ENCODE data around the gene FAM135A.
"Not testable (repeated sequence)": the region's sequence is repeated elsewhere in the genome, so short reads cannot be mapped to it uniquely, and the experiment has no call there.

FAM135A gene

DNA sequence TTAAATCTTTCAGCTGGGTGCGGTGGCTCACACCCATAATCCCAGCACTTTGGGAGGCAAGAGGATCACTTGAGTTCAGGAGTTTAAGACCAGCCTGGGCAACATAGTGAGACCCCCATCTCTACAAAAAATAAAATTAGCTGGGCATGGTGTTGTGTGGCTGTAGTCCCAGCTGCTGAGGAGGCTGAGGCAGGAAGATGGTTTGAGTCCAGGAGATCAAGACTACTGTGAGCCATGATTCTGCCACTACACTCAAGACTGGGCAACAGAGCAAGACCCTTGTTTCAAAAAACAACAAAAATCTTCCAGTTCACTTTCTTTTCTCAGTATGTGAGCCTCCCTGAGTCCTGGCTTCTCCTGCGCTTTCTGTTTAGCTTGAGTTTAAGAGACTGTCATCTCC, 161.3 kb downstream of the FAM135A start:
- Histone ChIP-seq H3K4me3 (ENCODE audit: low read length) (no peak overlapping the region), H3K9me3 (ENCODE audit: control insufficient read depth, insufficient read depth, low read length) (no peaks in the 10 kb centered on the region), H3K4me1 (ENCODE audit: control insufficient read depth, insufficient read depth, low read length) (0 out of 2 replicates have a peak, but pooled peaks cover 1% of the 10 kb centered on the region), H3K27me3 (ENCODE audit: control insufficient read depth, insufficient read depth, low read length) (no peaks in the 10 kb centered on the region), H3K27ac (ENCODE audit: low read length) (no peak overlapping the region), H3K36me3 (ENCODE audit: control insufficient read depth, insufficient read depth, low read length) (no peaks in the 10 kb centered on the region)
- no CpG with 5 or more reads among the region's 2 CpGs for WGBS (ENCODE audit: insufficient coverage, insufficient read length)
- DNase-seq (ENCODE audit: low read depth, low spot score) = no peak

- no CpG with 5 or more reads among the region's 7 CpGs for WGBS (ENCODE audit: insufficient coverage, insufficient read length)
- DNase-seq (ENCODE audit: low read depth, low spot score) = no peak
- 0 out of 2 replicates have a peak, but pooled peaks cover 1% of the 10 kb centered on the region for H3K4me1 ChIP-seq (ENCODE audit: control insufficient read depth, insufficient read depth, low read length)
Observed at GRCh38 chr6:70575899-70576495, 162.7 kb downstream of the FAM135A start.

GRCh38 chr6:70586114-70586513, 172.8 kb downstream of the FAM135A start:
- H3K27me3 ChIP-seq (ENCODE audit: control insufficient read depth, insufficient read depth, low read length) = no peaks in the 10 kb centered on the region
- H3K9me3 ChIP-seq (ENCODE audit: control insufficient read depth, insufficient read depth, low read length) = no peaks in the 10 kb centered on the region
- H3K4me3 ChIP-seq (ENCODE audit: low read length) = no peak overlapping the region
- WGBS (ENCODE audit: insufficient coverage, insufficient read length) = no CpG with 5 or more reads among the region's 1 CpG
- peaks cover 2% of the 10 kb centered on the region; the same call in 1 of the 2 replicates for H3K36me3 ChIP-seq (ENCODE audit: control insufficient read depth, insufficient read depth, low read length)
- H3K4me1 ChIP-seq (ENCODE audit: control insufficient read depth, insufficient read depth, low read length) = no peaks in the 10 kb centered on the region
- DNase-seq (ENCODE audit: low read depth, low spot score) = no peak
- no peak overlapping the region for H3K27ac ChIP-seq (ENCODE audit: low read length)

More at GRCh38 chr6:70575899-70576495, 162.7 kb downstream of the FAM135A start:
- no peaks in the 10 kb centered on the region for H3K27me3 ChIP-seq (ENCODE audit: control insufficient read depth, insufficient read depth, low read length)
- H3K9me3 ChIP-seq (ENCODE audit: control insufficient read depth, insufficient read depth, low read length) = no peaks in the 10 kb centered on the region
- no peak overlapping the region for H3K27ac ChIP-seq (ENCODE audit: low read length)
- no peak overlapping the region for H3K4me3 ChIP-seq (ENCODE audit: low read length)
- H3K36me3 ChIP-seq (ENCODE audit: control insufficient read depth, insufficient read depth, low read length) = no peaks in the 10 kb centered on the region

- DNase-seq (ENCODE audit: low read depth, low spot score) = no peak
- Histone ChIP-seq H3K27ac (ENCODE audit: low read length) (no peak overlapping the region), H3K4me3 (ENCODE audit: low read length) (no peak overlapping the region), H3K27me3 (ENCODE audit: control insufficient read depth, insufficient read depth, low read length) (no peaks in the 10 kb centered on the region), H3K4me1 (ENCODE audit: control insufficient read depth, insufficient read depth, low read length) (no peaks in the 10 kb centered on the region), H3K36me3 (ENCODE audit: control insufficient read depth, insufficient read depth, low read length) (no peaks in the 10 kb centered on the region; the same call in 1 of the 2 replicates), H3K9me3 (ENCODE audit: control insufficient read depth, insufficient read depth, low read length) (no peaks in the 10 kb centered on the region)
Observed at GRCh38 chr6:70590400-70590799, 177.1 kb downstream of the FAM135A start.

- DNase-seq (ENCODE audit: low read depth, low spot score) = no peak
- Histone ChIP-seq H3K4me1 (ENCODE audit: control insufficient read depth, insufficient read depth, low read length) (no peaks in the 10 kb centered on the region), H3K27ac (ENCODE audit: low read length) (no peak overlapping the region), H3K27me3 (ENCODE audit: control insufficient read depth, insufficient read depth, low read length) (no peaks in the 10 kb centered on the region), H3K36me3 (ENCODE audit: control insufficient read depth, insufficient read depth, low read length) (no peaks in the 10 kb centered on the region), H3K9me3 (ENCODE audit: control insufficient read depth, insufficient read depth, low read length) (no peaks in the 10 kb centered on the region), H3K4me3 (ENCODE audit: low read length) (no peak overlapping the region)
- WGBS (ENCODE audit: insufficient coverage, insufficient read length) = no CpG with 5 or more reads among the region's 5 CpGs
Observed at GRCh38 chr6:70592391-70593117, 179.2 kb downstream of the FAM135A start.

- H3K27me3 ChIP-seq (ENCODE audit: control insufficient read depth, insufficient read depth, low read length) = no peaks in the 10 kb centered on the region
- DNase-seq (ENCODE audit: low read depth, low spot score) = no peak
- H3K36me3 ChIP-seq (ENCODE audit: control insufficient read depth, insufficient read depth, low read length) = no peaks in the 10 kb centered on the region
- no peak overlapping the region for H3K4me3 ChIP-seq (ENCODE audit: low read length)
- WGBS (ENCODE audit: insufficient coverage, insufficient read length) = no CpG with 5 or more reads among the region's 3 CpGs
- H3K27ac ChIP-seq (ENCODE audit: low read length) = no peak overlapping the region
- H3K4me1 ChIP-seq (ENCODE audit: control insufficient read depth, insufficient read depth, low read length) = no peaks in the 10 kb centered on the region
- no peaks in the 10 kb centered on the region for H3K9me3 ChIP-seq (ENCODE audit: control insufficient read depth, insufficient read depth, low read length)
Observed at GRCh38 chr6:70593118-70593486, 179.8 kb downstream of the FAM135A start.

- Histone ChIP-seq H3K27me3 (ENCODE audit: control insufficient read depth, insufficient read depth, low read length) (no peaks in the 10 kb centered on the region), H3K9me3 (ENCODE audit: control insufficient read depth, insufficient read depth, low read length) (no peaks in the 10 kb centered on the region), H3K4me1 (ENCODE audit: control insufficient read depth, insufficient read depth, low read length) (no peaks in the 10 kb centered on the region), H3K4me3 (ENCODE audit: low read length) (no peak overlapping the region), H3K36me3 (ENCODE audit: control insufficient read depth, insufficient read depth, low read length) (no peaks in the 10 kb centered on the region), H3K27ac (ENCODE audit: low read length) (no peak overlapping the region)
- no peak for DNase-seq (ENCODE audit: low read depth, low spot score)
- no CpG with 5 or more reads among the region's 4 CpGs for WGBS (ENCODE audit: insufficient coverage, insufficient read length)
Observed at GRCh38 chr6:70599187-70599586, 185.9 kb downstream of the FAM135A start.

GRCh38 chr6:70601014-70601413, 187.7 kb downstream of the FAM135A start:
- no CpG with 5 or more reads among the region's 3 CpGs for WGBS (ENCODE audit: insufficient coverage, insufficient read length)
- Histone ChIP-seq H3K4me3 (ENCODE audit: low read length) (no peak overlapping the region), H3K4me1 (ENCODE audit: control insufficient read depth, insufficient read depth, low read length) (no peaks in the 10 kb centered on the region), H3K27ac (ENCODE audit: low read length) (no peak overlapping the region), H3K9me3 (ENCODE audit: control insufficient read depth, insufficient read depth, low read length) (no peaks in the 10 kb centered on the region), H3K36me3 (ENCODE audit: control insufficient read depth, insufficient read depth, low read length) (no peaks in the 10 kb centered on the region), H3K27me3 (ENCODE audit: control insufficient read depth, insufficient read depth, low read length) (no peaks in the 10 kb centered on the region)
- no peak for DNase-seq (ENCODE audit: low read depth, low spot score)

GRCh38 chr6:70604254-70604653, 190.9 kb downstream of the FAM135A start:
- H3K9me3 ChIP-seq (ENCODE audit: control insufficient read depth, insufficient read depth, low read length) = no peaks in the 10 kb centered on the region
- no peak overlapping the region for H3K4me3 ChIP-seq (ENCODE audit: low read length)
- DNase-seq (ENCODE audit: low read depth, low spot score) = no peak
- H3K4me1 ChIP-seq (ENCODE audit: control insufficient read depth, insufficient read depth, low read length) = no peaks in the 10 kb centered on the region
- no peaks in the 10 kb centered on the region for H3K36me3 ChIP-seq (ENCODE audit: control insufficient read depth, insufficient read depth, low read length)
- WGBS (ENCODE audit: insufficient coverage, insufficient read length) = no CpG with 5 or more reads among the region's 6 CpGs
- no peaks in the 10 kb centered on the region for H3K27me3 ChIP-seq (ENCODE audit: control insufficient read depth, insufficient read depth, low read length)
- H3K27ac ChIP-seq (ENCODE audit: low read length) = no peak overlapping the region

- not testable (repeated sequence) for H3K36me3 ChIP-seq (ENCODE audit: control insufficient read depth, insufficient read depth, low read length); H3K27me3 ChIP-seq (ENCODE audit: control insufficient read depth, insufficient read depth, low read length); H3K9me3 ChIP-seq (ENCODE audit: control insufficient read depth, insufficient read depth, low read length); H3K4me3 ChIP-seq (ENCODE audit: low read length); H3K4me1 ChIP-seq (ENCODE audit: control insufficient read depth, insufficient read depth, low read length); H3K27ac ChIP-seq (ENCODE audit: low read length); DNase-seq (ENCODE audit: low read depth, low spot score)
- WGBS (ENCODE audit: insufficient coverage, insufficient read length) = no CpG with 5 or more reads among the region's 2 CpGs
Observed at GRCh38 chr6:70607371-70607770, 194.1 kb downstream of the FAM135A start.

GRCh38 chr6:70609181-70609580, 195.9 kb downstream of the FAM135A start:
- no CpG with 5 or more reads among the region's 13 CpGs for WGBS (ENCODE audit: insufficient coverage, insufficient read length)
- H3K9me3 ChIP-seq (ENCODE audit: control insufficient read depth, insufficient read depth, low read length); H3K36me3 ChIP-seq (ENCODE audit: control insufficient read depth, insufficient read depth, low read length); DNase-seq (ENCODE audit: low read depth, low spot score); H3K27ac ChIP-seq (ENCODE audit: low read length); H3K4me3 ChIP-seq (ENCODE audit: low read length); H3K4me1 ChIP-seq (ENCODE audit: control insufficient read depth, insufficient read depth, low read length); H3K27me3 ChIP-seq (ENCODE audit: control insufficient read depth, insufficient read depth, low read length): not testable (repeated sequence)

Measured in iPS DF 6.9 (cell line).